Right lobe of liver (tissue), 6 donors: ENCODE data around the gene SLC39A11. TPM values are rescaled to one million over a fixed set of nuclear protein-coding genes. Genes with fewer than 3 reads are reported as not detected.

Source experiments
- ATAC-seq, 4 donors: fragments of 200-7000 bp; cut with Tn5 transposase; one replicate each; pipeline ENCODE4 v1.9.1; 2020; ENCODE audit warnings: mild to moderate bottlenecking in 4 of 4, moderate library complexity in 4 of 4
- DNase-seq, 3 donors: peaks; one replicate each; pipeline ENCODE4 v3.0.0-alpha.2; 2020
- H3K27ac ChIP-seq, 3 donors: fragments of 200-600 bp; one replicate each; pipeline ENCODE4 v1.8.0; 2022
- H3K27me3 ChIP-seq, 2 donors: fragments of 200-600 bp; one replicate each; pipeline ENCODE4 v1.8.0; 2022
- H3K36me3 ChIP-seq, 4 donors: fragments of 200-600 bp; sonication (generic) in 1 of 4; one replicate each; pipeline versions ENCODE4 v1.5.1 to v1.8.0; 2017 to 2022; ENCODE audit warnings: control low read depth in 1 of 4
- H3K4me1 ChIP-seq, 4 donors: fragments of 200-600 bp; sonication (generic) in 1 of 4; one replicate each; pipeline versions ENCODE4 v1.5.1 to v1.8.0; 2017 to 2022; ENCODE audit warnings: control low read depth in 1 of 4
- H3K4me3 ChIP-seq, 3 donors: fragments of 200-600 bp; one replicate each; pipeline ENCODE4 v1.8.0; 2022
- H3K9me3 ChIP-seq, 4 donors: fragments of 200-600 bp; sonication (generic) in 1 of 4; one replicate each; pipeline versions ENCODE4 v1.5.1 to v1.8.0; 2017 to 2022; ENCODE audit warnings: control low read depth in 1 of 4
- POLR2A ChIP-seq: fragments of 450-650 bp; IDR thresholded peaks from one replicate; pipeline ENCODE4 v1.6.1; 2017; ENCODE audit warnings: antibody characterized with exemption, mild to moderate bottlenecking
- WGBS: methylation state at CpG from one replicate; pipeline ENCODE4 v1.1.6; 2018; ENCODE audit warnings: low coverage, low lambda C conversion rate; ENCODE audit not compliant: insufficient coverage; ENCODE audit errors: missing lambda C conversion rate; 5-methylcytosine and 5-hydroxymethylcytosine counted together
- intact Hi-C, 2 donors: fragments of 100-400 bp; cut with DNase I; formaldehyde crosslinking; loops; one replicate each; pipeline versions ENCODE4 v1.11.2 to v1.14.1; 2022
- total RNA-seq, 6 experiments: library from RNA; depleted of rRNA in 2 of 6; stranded (reverse); fragments of >200 nt in 2 of 6; fragmentation: NEBNext Ultra II Directional in 3 of 6; extraction: Animal tissue kit (Norgen Biotek cat#: 25700) in 3 of 6; gene quantifications; one replicate each; pipeline versions ENCODE4 v1.1.0 to v1.2.4, GENCODE V29; 2016 to 2023
- TF ChIP-seq, protein P1 (sequence below), 4 donors: fragments of 200-600 bp in 3 of 4; fragments of 450-650 bp in 1 of 4; IDR thresholded peaks; one replicate each; pipeline versions ENCODE4 v1.5.1 to v1.8.0; 2016 to 2022; ENCODE audit warnings: antibody characterized with exemption in 4 of 4, mild to moderate bottlenecking in 2 of 4
- donor health status: DM: no; HTN: yes; CAD: no.
- donor health status: DM: no; HTN: no; CAD: no.
- donor health status: DM: no; HTN: no; CAD: no.
- donor health status: DM: no; HTN: yes; CAD: no.
- donor health status: DM: no; HTN: yes; CAD: no.

The SLC39A11 gene
- total RNA-seq, 6 experiments from 2014 or later = 25.4 to 49.6 (median 39.3) TPM

DNA sequence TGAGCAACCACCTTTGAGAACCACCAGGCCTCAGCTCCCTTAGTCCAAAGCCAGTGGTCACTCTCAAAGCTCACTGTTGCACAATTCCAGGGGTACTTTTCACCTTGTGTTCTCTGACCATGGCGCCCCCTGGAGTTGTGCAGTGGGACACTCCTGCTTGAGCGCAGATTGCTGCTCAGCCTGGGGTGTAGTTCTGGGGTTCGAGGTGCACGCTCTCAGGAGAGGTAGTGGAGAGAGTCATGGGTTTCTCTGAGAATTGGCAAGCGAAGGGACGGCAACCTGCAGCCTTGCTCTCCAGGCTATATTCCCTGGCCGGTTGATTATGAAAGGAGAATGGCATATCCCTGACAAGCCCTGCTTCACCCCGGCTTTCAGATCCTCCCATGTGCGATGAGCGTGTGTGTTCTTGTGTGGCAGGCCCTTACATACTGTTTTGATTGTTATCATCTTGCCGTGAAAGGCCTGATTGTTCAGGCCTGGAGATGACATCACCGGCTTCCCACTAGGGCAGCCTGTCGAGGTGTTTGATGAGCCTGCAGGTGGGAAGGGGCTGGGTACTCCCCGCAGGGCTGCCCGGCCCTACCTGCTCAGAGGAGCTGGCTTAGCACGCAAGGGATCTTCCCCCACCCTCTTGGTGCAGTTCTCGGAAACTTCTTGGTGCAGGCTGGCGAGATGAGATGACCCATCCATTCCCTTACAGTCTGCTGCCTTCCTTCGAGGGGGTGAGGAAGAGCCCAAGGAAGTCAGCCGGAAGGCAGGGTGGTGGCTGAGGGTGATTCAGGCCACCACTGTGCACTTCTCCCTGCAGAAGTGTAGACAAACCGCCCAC, 431.2 kb downstream of the SLC39A11 start:
- Histone ChIP-seq H3K4me3 (no peak overlapping the region), H3K4me1 (no peaks in the 10 kb centered on the region), H3K27ac (no peak overlapping the region), H3K36me3 (no peaks in the 10 kb centered on the region), H3K9me3 (no peaks in the 10 kb centered on the region), H3K27me3 (no peaks in the 10 kb centered on the region)
- DNase-seq (no peak), ATAC-seq (no peak)
- intact Hi-C loops = no loop called here
- no peak for TF ChIP-seq POLR2A
- TF ChIP-seq, protein P1, sequence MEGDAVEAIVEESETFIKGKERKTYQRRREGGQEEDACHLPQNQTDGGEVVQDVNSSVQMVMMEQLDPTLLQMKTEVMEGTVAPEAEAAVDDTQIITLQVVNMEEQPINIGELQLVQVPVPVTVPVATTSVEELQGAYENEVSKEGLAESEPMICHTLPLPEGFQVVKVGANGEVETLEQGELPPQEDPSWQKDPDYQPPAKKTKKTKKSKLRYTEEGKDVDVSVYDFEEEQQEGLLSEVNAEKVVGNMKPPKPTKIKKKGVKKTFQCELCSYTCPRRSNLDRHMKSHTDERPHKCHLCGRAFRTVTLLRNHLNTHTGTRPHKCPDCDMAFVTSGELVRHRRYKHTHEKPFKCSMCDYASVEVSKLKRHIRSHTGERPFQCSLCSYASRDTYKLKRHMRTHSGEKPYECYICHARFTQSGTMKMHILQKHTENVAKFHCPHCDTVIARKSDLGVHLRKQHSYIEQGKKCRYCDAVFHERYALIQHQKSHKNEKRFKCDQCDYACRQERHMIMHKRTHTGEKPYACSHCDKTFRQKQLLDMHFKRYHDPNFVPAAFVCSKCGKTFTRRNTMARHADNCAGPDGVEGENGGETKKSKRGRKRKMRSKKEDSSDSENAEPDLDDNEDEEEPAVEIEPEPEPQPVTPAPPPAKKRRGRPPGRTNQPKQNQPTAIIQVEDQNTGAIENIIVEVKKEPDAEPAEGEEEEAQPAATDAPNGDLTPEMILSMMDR (IDR thresholded peaks at IDR 0.05) = no peak
- WGBS = 89% methylated on average over 11 of the region's 21 CpGs

DNA sequence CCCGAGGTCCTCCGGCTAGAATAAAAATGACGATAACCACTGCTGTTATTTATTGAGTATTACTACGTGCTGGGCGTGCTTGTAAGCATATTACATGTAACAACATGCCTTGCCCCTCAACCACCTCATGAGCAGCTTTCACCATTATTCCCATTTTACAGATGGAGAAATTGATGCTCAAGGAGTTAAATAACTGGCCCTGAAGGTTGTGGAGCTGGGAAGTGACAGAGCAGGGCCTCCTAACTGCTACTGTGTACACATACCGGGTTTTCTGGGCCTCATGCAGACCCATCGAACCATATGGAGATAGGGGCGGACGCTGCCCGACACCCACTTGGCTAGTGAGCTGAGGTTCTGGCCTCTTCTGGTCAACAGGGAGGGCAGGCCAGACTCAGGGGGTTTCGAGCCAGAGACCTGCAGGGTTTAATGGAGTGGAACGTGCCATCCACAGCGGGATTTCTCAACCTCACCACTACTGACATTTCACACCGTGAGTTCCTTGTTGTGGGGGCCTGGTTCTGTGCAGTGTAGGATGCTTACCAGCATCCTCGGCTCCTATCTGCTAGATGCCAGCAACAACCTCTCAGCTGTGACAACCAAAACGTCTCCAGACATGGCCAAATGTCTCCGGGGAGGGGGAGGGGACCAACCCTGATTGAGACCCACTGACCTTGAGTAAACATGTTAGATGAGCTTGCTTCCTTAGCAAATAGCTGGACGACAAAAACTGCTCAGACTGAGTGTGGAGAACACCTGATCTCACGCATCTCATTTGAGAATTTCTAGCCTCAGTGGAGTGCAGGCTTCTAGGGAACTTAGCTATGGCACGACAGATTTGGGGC, 432.0 kb downstream of the SLC39A11 start:
- no peak for ATAC-seq
- no peaks in the 10 kb centered on the region for H3K27me3 ChIP-seq
- H3K4me3 ChIP-seq = no peak overlapping the region
- DNase-seq = no peak
- H3K36me3 ChIP-seq = no peaks in the 10 kb centered on the region
- WGBS = 93% methylated on average over 12 of the region's 20 CpGs
- TF ChIP-seq POLR2A = no peak
- TF ChIP-seq, protein P1 (IDR thresholded peaks at IDR 0.05) = no peak
- H3K9me3 ChIP-seq = no peaks in the 10 kb centered on the region
- H3K27ac ChIP-seq = no peak overlapping the region
- intact Hi-C loops = no loop called here
- H3K4me1 ChIP-seq = no peaks in the 10 kb centered on the region

DNA sequence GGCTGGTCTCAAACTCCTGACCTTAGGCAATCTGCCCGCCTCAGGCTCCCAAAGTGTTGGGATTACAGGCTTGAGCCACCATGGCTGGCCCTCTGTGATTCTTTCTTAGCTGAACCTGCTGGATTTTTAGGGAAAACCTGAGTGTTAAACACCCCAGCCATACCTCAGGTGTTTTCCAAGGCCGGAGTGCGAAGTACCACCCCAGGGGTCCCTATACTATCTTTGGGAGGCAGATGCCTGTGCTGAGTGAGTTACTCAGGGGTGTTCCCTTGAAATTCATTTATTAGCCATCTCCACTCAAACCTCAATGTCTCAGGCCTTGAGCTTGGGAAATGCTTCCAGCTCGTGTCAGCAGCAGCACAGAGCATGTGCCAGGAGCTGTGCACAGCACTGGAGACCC, 432.7 kb downstream of the SLC39A11 start:
- 85% methylated on average over 4 of the region's 4 CpGs for WGBS
- H3K27ac ChIP-seq = no peak overlapping the region
- TF ChIP-seq, protein P1 (IDR thresholded peaks at IDR 0.05) = no peak
- TF ChIP-seq POLR2A = no peak

DNA sequence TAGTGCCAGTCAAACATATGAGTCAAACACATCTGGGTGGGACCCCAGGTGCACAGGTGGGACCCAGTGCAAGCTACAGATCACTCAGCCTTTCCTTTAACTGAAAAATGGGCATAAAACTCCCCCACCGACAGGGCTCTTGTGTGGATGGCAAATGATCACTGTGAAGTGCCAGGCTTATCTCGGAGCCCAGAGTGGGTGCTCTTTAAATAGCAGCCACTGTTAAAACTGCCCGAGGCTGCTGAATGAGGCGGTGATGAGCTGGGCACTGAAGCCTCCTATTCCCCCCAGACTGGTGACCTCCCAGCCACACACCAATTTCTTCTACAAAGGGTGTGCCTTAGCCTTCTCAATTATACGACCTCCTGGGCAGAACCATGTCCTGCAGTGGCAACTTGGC, 433.8 kb downstream of the SLC39A11 start:
- Histone ChIP-seq H3K4me1 (no peaks in the 10 kb centered on the region), H3K27me3 (no peaks in the 10 kb centered on the region), H3K36me3 (no peaks in the 10 kb centered on the region), H3K9me3 (no peaks in the 10 kb centered on the region), H3K4me3 (no peak overlapping the region), H3K27ac (no peak overlapping the region)
- 86% methylated on average over 3 of the region's 5 CpGs for WGBS
- DNase-seq = no peak
- intact Hi-C loops = no loop called here
- no peak for TF ChIP-seq POLR2A
- TF ChIP-seq, protein P1 (IDR thresholded peaks at IDR 0.05) = no peak
- ATAC-seq = no peak

More for the DNA sequence above, 432.7 kb downstream of the SLC39A11 start:
- no peaks in the 10 kb centered on the region for H3K36me3 ChIP-seq
- intact Hi-C loops = no loop called here
- H3K27me3 ChIP-seq = no peaks in the 10 kb centered on the region
- H3K4me1 ChIP-seq = no peaks in the 10 kb centered on the region
- no peak overlapping the region for H3K4me3 ChIP-seq
- H3K9me3 ChIP-seq = no peaks in the 10 kb centered on the region
- DNase-seq (no peak), ATAC-seq (no peak)
